GM12878 (cell line): Measurements from ENCODE around the gene HSF2BP. TPM values are rescaled to one million over a fixed set of nuclear protein-coding genes. Genes with fewer than 3 reads are reported as not detected.

Source experiments
- ATAC-seq: fragments of 200-7000 bp; cut with Tn5 transposase; 3 replicates; pipeline ENCODE4 v1.9.1; 2020; ENCODE audit warnings: mild to moderate bottlenecking, moderate library complexity
- BruUV-seq: library from RNA; stranded (reverse); fragments of 400-500 nt; replicated peaks from 2 replicates; lab custom pipeline; 2021; lab: Mats Ljungman, UMichigan
- CTCF ChIA-PET: fragments of 300-600 bp; sonication (Branson Sonifier 250); formaldehyde crosslinking; extraction: SDS; loops from one replicate; lab custom pipeline; 2021; ENCODE audit warnings: inconsistent platforms; lab: Yijun Ruan, JAX
- POLR2A ChIA-PET: fragments of 350-600 bp; formaldehyde crosslinking; extraction: SDS; loops from one replicate; lab custom pipeline; 2021; ENCODE audit warnings: inconsistent platforms; lab: Charles Lee
- RAD21 ChIA-PET: fragments of 300-600 bp; sonication (Branson Sonifier 250); formaldehyde crosslinking; loops from one replicate; lab custom pipeline; 2023; ENCODE audit warnings: antibody characterized with exemption; ENCODE audit not compliant: unreplicated experiment; lab: Charles Lee
- SMC1A ChIA-PET: fragments of 300-600 bp; sonication (Branson Sonifier 250); formaldehyde crosslinking; loops from one replicate; lab custom pipeline; 2023; ENCODE audit not compliant: unreplicated experiment, uncharacterized antibody; lab: Charles Lee
- DNase-seq: peaks from one replicate; pipeline ENCODE4 v3.0.0-alpha.2; 2011; ENCODE audit warnings: low read depth, low spot score
- FAIRE-seq: peaks from 3 replicates; lab custom pipeline; 2011; peaks lifted over from hg19 to GRCh38; lab: Jason Lieb, UNC
- H2AFZ ChIP-seq: 2 replicates; pipeline ENCODE4 v1.6.0; 2011; ENCODE audit warnings: low read depth, low read length, control low read depth; ENCODE audit not compliant: control insufficient read depth
- H3K27ac ChIP-seq: 2 replicates; pipeline ENCODE4 v1.5.1; 2011; ENCODE audit warnings: control low read depth; ENCODE audit not compliant: control insufficient read depth, insufficient read depth
- H3K27me3 ChIP-seq, 2 experiments: replicated peaks in 1 of 2; 2 replicates each; pipeline versions ENCODE4 v1.6.0 to v1.6.1; 2011; ENCODE audit warnings: low read length in 1 of 2; ENCODE audit not compliant: control insufficient read depth in 2 of 2, insufficient read depth in 2 of 2
- H3K36me3 ChIP-seq, 2 experiments: 2 replicates each; pipeline ENCODE4 v1.5.1; 2011; ENCODE audit warnings: low read length in 1 of 2; ENCODE audit not compliant: control insufficient read depth in 2 of 2, insufficient read depth in 2 of 2
- H3K4me1 ChIP-seq: 2 replicates; pipeline ENCODE4 v1.6.1; 2011; ENCODE audit warnings: mild to moderate bottlenecking, low read length, moderate library complexity, mixed read lengths; ENCODE audit not compliant: control insufficient read depth, insufficient read depth
- H3K4me2 ChIP-seq: 2 replicates; pipeline ENCODE4 v1.6.0; 2011; ENCODE audit warnings: control low read depth; ENCODE audit not compliant: control insufficient read depth, insufficient read depth
- H3K4me3 ChIP-seq: fragments of 200-600 bp; sonication (generic); 2 replicates; pipeline ENCODE4 v1.5.1; 2016
- H3K79me2 ChIP-seq: 2 replicates; pipeline ENCODE4 v1.6.0; 2011; ENCODE audit warnings: low read length; ENCODE audit not compliant: control insufficient read depth, insufficient read depth
- H3K9ac ChIP-seq: 2 replicates; pipeline ENCODE4 v1.8.0; 2011; ENCODE audit warnings: low read length, control low read depth, mixed read lengths; ENCODE audit not compliant: control insufficient read depth, insufficient read depth
- H3K9me3 ChIP-seq: replicated peaks from 3 replicates; pipeline ENCODE4 v1.5.1; 2011; ENCODE audit warnings: mild to moderate bottlenecking, low read length; ENCODE audit not compliant: control insufficient read depth, insufficient read depth
- H4K20me1 ChIP-seq: 2 replicates; pipeline ENCODE4 v1.6.0; 2011; ENCODE audit not compliant: control insufficient read depth, insufficient read depth
- BACH1 ChIP-seq: fragments of 450-650 bp; IDR thresholded peaks from 2 replicates; pipeline ENCODE4 v1.6.1; 2017; ENCODE audit warnings: mild to moderate bottlenecking, borderline replicate concordance
- CBX3 ChIP-seq: fragments of 200-600 bp; sonication (generic); IDR thresholded peaks from 2 replicates; pipeline ENCODE4 v1.6.1; 2016; ENCODE audit warnings: low read depth, borderline replicate concordance
- CHD1 ChIP-seq: IDR thresholded peaks from 2 replicates; pipeline ENCODE4 v1.6.1; 2012; ENCODE audit warnings: low read depth, low read length, improper control_type of control experiment
- ELK1 ChIP-seq: IDR thresholded peaks from 2 replicates; pipeline ENCODE4 v1.6.1; 2012; ENCODE audit warnings: low read depth, low read length, improper control_type of control experiment
- FOXK2 ChIP-seq: fragments of 450-650 bp; IDR thresholded peaks from 2 replicates; pipeline ENCODE4 v1.6.1; 2017; ENCODE audit warnings: mild to moderate bottlenecking, moderate library complexity
- KAT2A ChIP-seq: conservative IDR thresholded peaks from 2 replicates; pipeline ENCODE4 v1.6.1; 2011; ENCODE audit warnings: low read depth, low read length; ENCODE audit not compliant: control insufficient read depth
- MAX ChIP-seq: IDR thresholded peaks from 2 replicates; pipeline ENCODE4 v1.6.1; 2012; ENCODE audit warnings: low read depth, low read length, improper control_type of control experiment
- MTA2 ChIP-seq: fragments of 450-650 bp; IDR thresholded peaks from 2 replicates; pipeline ENCODE4 v1.6.1; 2016; ENCODE audit warnings: low read depth, mild to moderate bottlenecking, moderate library complexity
- NBN ChIP-seq: fragments of 450-650 bp; IDR thresholded peaks from 2 replicates; pipeline ENCODE4 v1.6.1; 2016
- NFXL1 ChIP-seq: fragments of 450-650 bp; IDR thresholded peaks from 2 replicates; pipeline ENCODE4 v1.6.1; 2017; ENCODE audit warnings: antibody characterized with exemption, mild to moderate bottlenecking, borderline replicate concordance
- RAD21 ChIP-seq: IDR thresholded peaks from 2 replicates; pipeline ENCODE4 v1.6.1; 2011; ENCODE audit warnings: mild to moderate bottlenecking, low read depth, low read length, moderate library complexity; ENCODE audit not compliant: insufficient read depth
- RUNX3 ChIP-seq: IDR thresholded peaks from 2 replicates; pipeline ENCODE4 v1.6.1; 2012; ENCODE audit warnings: low read length, inconsistent platforms
- SMC3 ChIP-seq: IDR thresholded peaks from 2 replicates; pipeline ENCODE4 v1.6.1; 2011; ENCODE audit warnings: low read length, improper control_type of control experiment, borderline replicate concordance
- SP1 ChIP-seq: IDR thresholded peaks from one replicate; pipeline ENCODE4 v1.6.1; 2011; ENCODE audit warnings: low read depth, low read length
- SUPT20H ChIP-seq: IDR thresholded peaks from 2 replicates; pipeline ENCODE4 v1.6.1; 2011; ENCODE audit warnings: low read depth, mild to moderate bottlenecking, low read length, moderate library complexity, borderline replicate concordance; ENCODE audit not compliant: control insufficient read depth
- TCF12 ChIP-seq: IDR thresholded peaks from 2 replicates; pipeline ENCODE4 v1.6.1; 2011; ENCODE audit warnings: low read depth, mild to moderate bottlenecking, low read length
- TCF7 ChIP-seq: IDR thresholded peaks from 2 replicates; pipeline ENCODE4 v1.6.1; 2014; ENCODE audit warnings: antibody characterized with exemption, borderline replicate concordance
- ZZZ3 ChIP-seq: IDR thresholded peaks from 2 replicates; pipeline ENCODE4 v1.6.1; 2011; ENCODE audit warnings: low read depth; ENCODE audit not compliant: control insufficient read depth, insufficient read length
- WGBS: methylation state at CpG from one replicate; pipeline ENCODE4 v1.1.6; 2016; ENCODE audit warnings: low lambda C conversion rate; ENCODE audit not compliant: insufficient replicate concordance, insufficient coverage; ENCODE audit errors: missing lambda C conversion rate; 5-methylcytosine and 5-hydroxymethylcytosine counted together
- in situ Hi-C: fragments of 300-500 bp; cut with MboI; formaldehyde crosslinking; loops from 9 replicates; pipeline ENCODE4 v1.14.3; 2018; ENCODE audit warnings: mixed read lengths
- intact Hi-C: fragments of 100-400 bp; cut with micrococcal nuclease; formaldehyde crosslinking; loops from one replicate; pipeline ENCODE4 v1.14.2; 2022; ENCODE audit not compliant: unreplicated experiment
- polyA plus RNA-seq, 11 experiments: library from polyadenylated mRNA; depleted of rRNA in 4 of 11; unstranded in 6 of 11; stranded (reverse) in 5 of 11; fragments of >200 nt; fragmentation: Nextera tagmentation in 4 of 11; fragmentation: Illumina TruSeq in 1 of 11; extraction: Ambion mirVana in 4 of 11; extraction: Trizol in 1 of 11; gene quantifications; 1 replicate in 1 of 11; 2 replicates in 10 of 11; pipeline versions ENCODE4 v1.2.1 to v1.2.3, GENCODE V29; 2011 to 2016; ENCODE audit warnings: inconsistent platforms in 2 of 11, missing spikeins in 2 of 11, low read depth in 1 of 11
- total RNA-seq, 4 experiments: library from RNA; depleted of rRNA in 3 of 4; stranded (reverse); fragments of >200 nt in 3 of 4; fragmentation: Illumina TruSeq in 1 of 4; extraction: Trizol in 1 of 4; gene quantifications; 2 replicates each; pipeline versions ENCODE4 v1.2.1 to v1.2.3, GENCODE V29; 2013 to 2021
- TF ChIP-seq, protein P1 (sequence below): fragments of 450-650 bp; formaldehyde crosslinking; IDR thresholded peaks from 2 replicates; pipeline ENCODE4 v1.4.0; 2020; ENCODE audit warnings: mild to moderate bottlenecking, moderate library complexity
- TF ChIP-seq, protein P2 (sequence below): fragments of 450-650 bp; conservative IDR thresholded peaks from 2 replicates; pipeline ENCODE4 v1.6.1; 2017; ENCODE audit warnings: mild to moderate bottlenecking, moderate library complexity

Gene HSF2BP
- total and polyA plus RNA-seq, 10 of the 15 experiments (the other 5 are each of a cell fraction or from before 2014, with no cell fraction given) = 0.07 to 0.81 (median 0.35) TPM

DNA sequence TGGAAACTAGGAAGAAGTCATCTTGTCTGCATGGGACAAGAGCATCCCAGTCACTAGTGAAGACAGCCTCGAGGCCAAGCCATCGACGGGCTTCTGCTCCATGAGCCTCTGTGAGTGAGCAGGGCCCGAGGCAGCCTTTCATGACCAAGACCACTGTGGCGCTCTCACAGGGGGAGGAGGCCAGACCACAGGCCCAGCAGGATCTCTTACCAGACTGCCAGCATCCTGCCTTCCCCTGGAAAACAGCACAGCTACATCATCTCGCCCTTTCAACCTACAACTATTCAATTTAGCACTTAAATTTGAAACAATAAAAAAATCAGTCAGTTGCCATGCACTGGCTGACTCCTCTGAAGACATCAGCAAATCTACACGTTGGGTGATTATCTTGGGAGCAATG lies 85.4 kb downstream of the HSF2BP start:
- in situ Hi-C loops (no loop called here), intact Hi-C loops (no loop called here)
- SMC1A ChIA-PET = no interaction called here
- POLR2A ChIA-PET = no interaction called here
- H4K20me1 ChIP-seq = no peaks in the 10 kb centered on the region
- no peak for DNase-seq
- CTCF ChIA-PET = no interaction called here
- H3K4me1 ChIP-seq = no peaks in the 10 kb centered on the region
- RAD21 ChIA-PET = no interaction called here
- no peak overlapping the region for H3K9ac ChIP-seq
- ATAC-seq = no peak
- no peak overlapping the region for H3K4me3 ChIP-seq
- H2AFZ ChIP-seq = no peak overlapping the region
- 39% methylated on average over 7 of the region's 7 CpGs for WGBS
- no peak for TF ChIP-seq CHD1
- no peak for TF ChIP-seq MTA2
- no peak for TF ChIP-seq ZZZ3
- TF ChIP-seq MAX = no peak
- TF ChIP-seq NBN = no peak
- no peak for TF ChIP-seq SUPT20H
- TF ChIP-seq, protein P1, sequence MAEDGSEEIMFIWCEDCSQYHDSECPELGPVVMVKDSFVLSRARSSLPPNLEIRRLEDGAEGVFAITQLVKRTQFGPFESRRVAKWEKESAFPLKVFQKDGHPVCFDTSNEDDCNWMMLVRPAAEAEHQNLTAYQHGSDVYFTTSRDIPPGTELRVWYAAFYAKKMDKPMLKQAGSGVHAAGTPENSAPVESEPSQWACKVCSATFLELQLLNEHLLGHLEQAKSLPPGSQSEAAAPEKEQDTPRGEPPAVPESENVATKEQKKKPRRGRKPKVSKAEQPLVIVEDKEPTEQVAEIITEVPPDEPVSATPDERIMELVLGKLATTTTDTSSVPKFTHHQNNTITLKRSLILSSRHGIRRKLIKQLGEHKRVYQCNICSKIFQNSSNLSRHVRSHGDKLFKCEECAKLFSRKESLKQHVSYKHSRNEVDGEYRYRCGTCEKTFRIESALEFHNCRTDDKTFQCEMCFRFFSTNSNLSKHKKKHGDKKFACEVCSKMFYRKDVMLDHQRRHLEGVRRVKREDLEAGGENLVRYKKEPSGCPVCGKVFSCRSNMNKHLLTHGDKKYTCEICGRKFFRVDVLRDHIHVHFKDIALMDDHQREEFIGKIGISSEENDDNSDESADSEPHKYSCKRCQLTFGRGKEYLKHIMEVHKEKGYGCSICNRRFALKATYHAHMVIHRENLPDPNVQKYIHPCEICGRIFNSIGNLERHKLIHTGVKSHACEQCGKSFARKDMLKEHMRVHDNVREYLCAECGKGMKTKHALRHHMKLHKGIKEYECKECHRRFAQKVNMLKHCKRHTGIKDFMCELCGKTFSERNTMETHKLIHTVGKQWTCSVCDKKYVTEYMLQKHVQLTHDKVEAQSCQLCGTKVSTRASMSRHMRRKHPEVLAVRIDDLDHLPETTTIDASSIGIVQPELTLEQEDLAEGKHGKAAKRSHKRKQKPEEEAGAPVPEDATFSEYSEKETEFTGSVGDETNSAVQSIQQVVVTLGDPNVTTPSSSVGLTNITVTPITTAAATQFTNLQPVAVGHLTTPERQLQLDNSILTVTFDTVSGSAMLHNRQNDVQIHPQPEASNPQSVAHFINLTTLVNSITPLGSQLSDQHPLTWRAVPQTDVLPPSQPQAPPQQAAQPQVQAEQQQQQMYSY = no peak
- no peak for TF ChIP-seq FOXK2
- TF ChIP-seq ELK1 = no peak
- no peak for TF ChIP-seq SP1
- TF ChIP-seq SMC3 = no peak
- no peak for TF ChIP-seq TCF12
- no peak for TF ChIP-seq RAD21
- TF ChIP-seq RUNX3 = no peak
- no peak for TF ChIP-seq KAT2A
- TF ChIP-seq NFXL1 = no peak
- TF ChIP-seq, protein P2, sequence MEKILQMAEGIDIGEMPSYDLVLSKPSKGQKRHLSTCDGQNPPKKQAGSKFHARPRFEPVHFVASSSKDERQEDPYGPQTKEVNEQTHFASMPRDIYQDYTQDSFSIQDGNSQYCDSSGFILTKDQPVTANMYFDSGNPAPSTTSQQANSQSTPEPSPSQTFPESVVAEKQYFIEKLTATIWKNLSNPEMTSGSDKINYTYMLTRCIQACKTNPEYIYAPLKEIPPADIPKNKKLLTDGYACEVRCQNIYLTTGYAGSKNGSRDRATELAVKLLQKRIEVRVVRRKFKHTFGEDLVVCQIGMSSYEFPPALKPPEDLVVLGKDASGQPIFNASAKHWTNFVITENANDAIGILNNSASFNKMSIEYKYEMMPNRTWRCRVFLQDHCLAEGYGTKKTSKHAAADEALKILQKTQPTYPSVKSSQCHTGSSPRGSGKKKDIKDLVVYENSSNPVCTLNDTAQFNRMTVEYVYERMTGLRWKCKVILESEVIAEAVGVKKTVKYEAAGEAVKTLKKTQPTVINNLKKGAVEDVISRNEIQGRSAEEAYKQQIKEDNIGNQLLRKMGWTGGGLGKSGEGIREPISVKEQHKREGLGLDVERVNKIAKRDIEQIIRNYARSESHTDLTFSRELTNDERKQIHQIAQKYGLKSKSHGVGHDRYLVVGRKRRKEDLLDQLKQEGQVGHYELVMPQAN = no peak
- no peak for TF ChIP-seq BACH1
- TF ChIP-seq TCF7 = no peak
- TF ChIP-seq CBX3 = no peak
- no peak for FAIRE-seq
- H3K27me3 ChIP-seq = no peaks in the 10 kb centered on the region; a peak in 2 of 4 replicates
- no peak overlapping the region for H3K4me2 ChIP-seq
- no peaks in the 10 kb centered on the region for H3K79me2 ChIP-seq
- no peaks in the 10 kb centered on the region for H3K36me3 ChIP-seq
- H3K9me3 ChIP-seq = no peaks in the 10 kb centered on the region
- H3K27ac ChIP-seq = no peak overlapping the region
- BruUV-seq = no TSS peak
